Liver (tissue), 9 donors: ENCODE data around the gene ZBTB47. TPM values are rescaled to one million over a fixed set of nuclear protein-coding genes. Genes with fewer than 3 reads are reported as not detected.

Experiments
- DNase-seq: peaks from one replicate; pipeline ENCODE4 v3.0.0-alpha.2; 2017; ENCODE audit warnings: low spot score
- H3K27ac ChIP-seq, 2 donors: one replicate each; pipeline ENCODE4 v1.7.0; 2013; ENCODE audit warnings: inconsistent platforms in 2 of 2, low read length in 2 of 2, control low read depth in 1 of 2, low read depth in 1 of 2, mild to moderate bottlenecking in 1 of 2
- H3K27me3 ChIP-seq, 4 donors: one replicate each; pipeline versions ENCODE4 v1.6.1 to v1.7.0; 2013; ENCODE audit warnings: low read length in 3 of 4, inconsistent platforms in 1 of 4, mild to moderate bottlenecking in 1 of 4, moderate library complexity in 1 of 4; ENCODE audit not compliant: control insufficient read depth in 4 of 4, insufficient read depth in 4 of 4
- H3K36me3 ChIP-seq, 4 donors: one replicate each; pipeline versions ENCODE4 v1.6.1 to v1.7.0; 2013; ENCODE audit warnings: low read length in 3 of 4, mild to moderate bottlenecking in 3 of 4, low read depth in 1 of 4, moderate library complexity in 1 of 4; ENCODE audit not compliant: control insufficient read depth in 4 of 4, insufficient read depth in 3 of 4
- H3K4me1 ChIP-seq, 4 donors: one replicate each; pipeline versions ENCODE4 v1.6.1 to v1.7.0; 2013; ENCODE audit warnings: low read length in 3 of 4, mild to moderate bottlenecking in 3 of 4, moderate library complexity in 1 of 4; ENCODE audit not compliant: control insufficient read depth in 4 of 4, insufficient read depth in 4 of 4
- H3K4me3 ChIP-seq, 3 donors: one replicate each; pipeline versions ENCODE4 v1.6.1 to v1.7.0; 2013; ENCODE audit warnings: low read length in 3 of 3, control low read depth in 1 of 3, low read depth in 1 of 3, mild to moderate bottlenecking in 1 of 3
- H3K9ac ChIP-seq, 2 donors: one replicate each; pipeline ENCODE4 v1.7.0; 2013; ENCODE audit warnings: low read length in 2 of 2, mild to moderate bottlenecking in 2 of 2, moderate library complexity in 2 of 2, control low read depth in 1 of 2, low read depth in 1 of 2
- H3K9me3 ChIP-seq, 4 donors: one replicate each; pipeline versions ENCODE4 v1.6.1 to v1.7.0; 2013; ENCODE audit warnings: low read length in 3 of 4; ENCODE audit not compliant: control insufficient read depth in 4 of 4
- GABPA ChIP-seq, 2 donors: IDR thresholded peaks in 1 of 2; conservative IDR thresholded peaks in 1 of 2; 2 replicates each; pipeline ENCODE4 v1.6.1; 2016; ENCODE audit warnings: antibody characterized with exemption in 2 of 2, mild to moderate bottlenecking in 1 of 2, moderate library complexity in 1 of 2
- HNF4A ChIP-seq, 2 donors: conservative IDR thresholded peaks; 2 replicates each; pipeline ENCODE4 v1.6.1; 2016; ENCODE audit warnings: antibody characterized with exemption in 2 of 2, mild to moderate bottlenecking in 2 of 2
- HNF4G ChIP-seq: IDR thresholded peaks from 2 replicates; pipeline ENCODE4 v1.6.1; 2016; ENCODE audit warnings: antibody characterized with exemption
- JUND ChIP-seq, 2 donors: IDR thresholded peaks; 2 replicates each; pipeline ENCODE4 v1.6.1; 2016; ENCODE audit warnings: antibody characterized with exemption in 2 of 2
- NR2F2 ChIP-seq: IDR thresholded peaks from 2 replicates; pipeline ENCODE4 v1.6.1; 2016; ENCODE audit warnings: antibody characterized with exemption
- RXRA ChIP-seq, 2 donors: IDR thresholded peaks; 2 replicates each; pipeline ENCODE4 v1.6.1; 2017 to 2018; ENCODE audit warnings: antibody characterized with exemption in 2 of 2, mild to moderate bottlenecking in 1 of 2
- YY1 ChIP-seq: IDR thresholded peaks from 2 replicates; pipeline ENCODE4 v1.6.1; 2016; ENCODE audit warnings: antibody characterized with exemption, mild to moderate bottlenecking
- ZBTB33 ChIP-seq: IDR thresholded peaks from 2 replicates; pipeline ENCODE4 v1.6.1; 2016; ENCODE audit warnings: antibody characterized with exemption
- WGBS: extraction: QIAGEN DNeasy Blood & Tissue Kit; methylation state at CpG from one replicate; pipeline ENCODE4 v1.1.7; 2013; 5-methylcytosine and 5-hydroxymethylcytosine counted together
- polyA plus RNA-seq, 2 donors: library from polyadenylated mRNA; stranded (reverse) in 1 of 2; unstranded in 1 of 2; fragments of 200-250 nt in 1 of 2; fragments of >200 nt in 1 of 2; fragmentation: Nextera tagmentation in 1 of 2; extraction: Ambion mirVana in 1 of 2; gene quantifications; one replicate each; pipeline versions ENCODE4 v1.2.1 to v1.2.3, GENCODE V29; 2013 to 2015
- total RNA-seq, 2 donors: library from RNA; depleted of rRNA; stranded (reverse); fragments of >200 nt; gene quantifications; one replicate each; pipeline ENCODE4 v1.2.3, GENCODE V29; 2014
- TF ChIP-seq, protein P1 (sequence below): IDR thresholded peaks from 2 replicates; pipeline ENCODE4 v1.6.1; 2016; ENCODE audit warnings: antibody characterized with exemption, mild to moderate bottlenecking
- donor health status: healthy.
- donor health status: healthy.
- donor health status: healthy.
- donor health status: healthy.
- donor health status: healthy.

The ZBTB47 gene
- total and polyA plus RNA-seq, 4 donors = 0.42 to 7.4 (median 4.2) TPM

- TF ChIP-seq ZBTB33 (no peak), GABPA (IDR thresholded peaks at IDR 0.05 in 1 of 2, conservative IDR thresholded peaks at IDR 0.05 in 1 of 2) (no peak)
These were observed 34.5 kb downstream of the ZBTB47 start (continued) for GRCh38 chr3:42688016-42688415.

DNA sequence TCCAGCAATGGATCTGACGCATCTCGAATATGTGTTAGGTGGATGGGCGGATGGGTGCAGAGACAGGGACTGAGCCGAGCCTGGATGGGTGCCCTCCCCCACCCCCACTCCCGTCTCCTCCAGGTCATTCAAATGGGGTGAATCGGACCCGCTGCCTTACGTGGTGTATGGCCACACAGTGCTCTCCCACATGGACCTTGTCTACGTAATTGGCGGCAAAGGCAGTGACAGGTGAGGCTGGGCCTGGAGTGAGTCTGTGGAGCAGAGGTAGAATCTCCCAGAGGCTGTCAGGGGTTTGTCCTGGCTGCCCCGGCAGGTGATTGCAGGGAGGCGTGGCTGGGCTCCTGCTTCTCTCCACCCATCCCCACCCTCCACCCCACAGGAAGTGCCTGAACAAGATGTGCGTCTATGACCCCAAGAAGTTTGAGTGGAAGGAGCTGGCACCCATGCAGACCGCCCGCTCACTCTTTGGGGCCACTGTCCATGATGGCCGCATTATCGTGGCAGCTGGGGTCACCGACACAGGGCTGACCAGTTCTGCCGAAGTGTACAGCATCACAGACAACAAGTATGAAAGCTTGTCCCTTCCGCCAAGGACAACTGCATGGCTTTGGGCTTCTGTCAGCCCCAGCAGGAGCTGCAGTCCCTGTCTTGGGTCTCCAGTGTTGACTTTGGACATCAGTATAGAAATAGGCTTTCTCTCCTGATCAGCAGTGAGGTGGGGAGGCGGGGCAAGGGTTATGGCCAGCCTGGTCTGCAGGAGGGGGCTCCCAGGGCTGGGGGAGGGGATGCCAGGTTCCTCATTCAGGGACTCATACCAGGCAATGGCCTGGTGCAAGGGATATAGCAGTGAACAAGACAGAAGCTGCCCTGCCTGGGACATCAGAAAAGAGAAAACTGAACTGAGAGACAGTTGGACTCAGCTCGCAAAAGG, 35.3 kb downstream of the ZBTB47 start:
- no peak overlapping the region for H3K4me3 ChIP-seq
- DNase-seq = no peak
- no peak overlapping the region for H3K9ac ChIP-seq

DNA sequence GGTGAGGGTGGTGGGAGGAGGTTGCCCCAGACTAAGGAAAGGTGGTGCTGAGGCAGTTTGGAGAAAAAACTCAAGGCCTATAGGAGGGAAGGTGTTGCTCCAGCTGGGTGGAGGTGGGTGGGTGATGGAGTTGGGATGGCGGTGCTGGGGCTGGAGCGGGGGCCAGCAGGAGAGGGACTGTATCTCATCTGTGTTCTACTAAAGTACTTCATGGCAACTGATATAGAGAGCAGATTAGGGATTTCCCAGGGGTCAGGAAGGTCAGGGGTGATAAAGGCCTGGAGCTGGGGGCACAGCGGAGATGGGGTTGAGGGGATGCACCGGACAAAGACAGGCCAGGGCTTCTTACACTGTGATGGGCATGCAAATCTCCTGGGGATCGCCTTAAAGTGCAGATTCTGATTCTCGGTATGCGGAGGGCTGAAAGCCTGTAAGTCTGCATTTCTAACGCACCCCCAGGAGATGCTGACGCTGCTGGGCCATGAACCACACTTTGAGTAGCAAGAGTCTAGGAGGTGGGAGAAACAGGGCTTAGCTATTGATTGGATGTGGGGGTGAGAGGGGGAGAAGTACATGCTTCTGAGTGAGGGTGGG, 36.0 kb downstream of the ZBTB47 start:
- Histone ChIP-seq H3K4me1 (peaks cover 0 to 2% (median under 1%) of the 10 kb centered on the region in 4 donors), H3K36me3 (no peaks in the 10 kb centered on the region), H3K27ac (no peak overlapping the region), H3K9ac (no peak overlapping the region), H3K4me3 (no peak overlapping the region), H3K27me3 (no peaks in the 10 kb centered on the region), H3K9me3 (no peaks in the 10 kb centered on the region)
- WGBS = 72% methylated on average over 9 of the region's 9 CpGs
- no peak for DNase-seq
- TF ChIP-seq GABPA (IDR thresholded peaks at IDR 0.05 in 1 of 2, conservative IDR thresholded peaks at IDR 0.05 in 1 of 2) = no peak
- no peak for TF ChIP-seq YY1

More for the DNA sequence above, 35.3 kb downstream of the ZBTB47 start:
- Histone ChIP-seq H3K4me1 (peaks cover 0 to 2% (median under 1%) of the 10 kb centered on the region in 4 donors), H3K9me3 (no peaks in the 10 kb centered on the region), H3K27ac (no peak overlapping the region), H3K36me3 (no peaks in the 10 kb centered on the region), H3K27me3 (no peaks in the 10 kb centered on the region)
- 88% methylated on average over 22 of the region's 22 CpGs for WGBS
- TF ChIP-seq JUND (IDR thresholded peaks at IDR 0.05) = no peak

- H3K9ac ChIP-seq = no peak overlapping the region
- H3K9me3 ChIP-seq = no peaks in the 10 kb centered on the region
- H3K27me3 ChIP-seq = no peaks in the 10 kb centered on the region
- 72% methylated on average over 7 of the region's 7 CpGs for WGBS
- H3K27ac ChIP-seq = no peak overlapping the region
- no peak for TF ChIP-seq RXRA (IDR thresholded peaks at IDR 0.05)
- TF ChIP-seq HNF4A (conservative IDR thresholded peaks at IDR 0.05) = no peak
- TF ChIP-seq, protein P1, sequence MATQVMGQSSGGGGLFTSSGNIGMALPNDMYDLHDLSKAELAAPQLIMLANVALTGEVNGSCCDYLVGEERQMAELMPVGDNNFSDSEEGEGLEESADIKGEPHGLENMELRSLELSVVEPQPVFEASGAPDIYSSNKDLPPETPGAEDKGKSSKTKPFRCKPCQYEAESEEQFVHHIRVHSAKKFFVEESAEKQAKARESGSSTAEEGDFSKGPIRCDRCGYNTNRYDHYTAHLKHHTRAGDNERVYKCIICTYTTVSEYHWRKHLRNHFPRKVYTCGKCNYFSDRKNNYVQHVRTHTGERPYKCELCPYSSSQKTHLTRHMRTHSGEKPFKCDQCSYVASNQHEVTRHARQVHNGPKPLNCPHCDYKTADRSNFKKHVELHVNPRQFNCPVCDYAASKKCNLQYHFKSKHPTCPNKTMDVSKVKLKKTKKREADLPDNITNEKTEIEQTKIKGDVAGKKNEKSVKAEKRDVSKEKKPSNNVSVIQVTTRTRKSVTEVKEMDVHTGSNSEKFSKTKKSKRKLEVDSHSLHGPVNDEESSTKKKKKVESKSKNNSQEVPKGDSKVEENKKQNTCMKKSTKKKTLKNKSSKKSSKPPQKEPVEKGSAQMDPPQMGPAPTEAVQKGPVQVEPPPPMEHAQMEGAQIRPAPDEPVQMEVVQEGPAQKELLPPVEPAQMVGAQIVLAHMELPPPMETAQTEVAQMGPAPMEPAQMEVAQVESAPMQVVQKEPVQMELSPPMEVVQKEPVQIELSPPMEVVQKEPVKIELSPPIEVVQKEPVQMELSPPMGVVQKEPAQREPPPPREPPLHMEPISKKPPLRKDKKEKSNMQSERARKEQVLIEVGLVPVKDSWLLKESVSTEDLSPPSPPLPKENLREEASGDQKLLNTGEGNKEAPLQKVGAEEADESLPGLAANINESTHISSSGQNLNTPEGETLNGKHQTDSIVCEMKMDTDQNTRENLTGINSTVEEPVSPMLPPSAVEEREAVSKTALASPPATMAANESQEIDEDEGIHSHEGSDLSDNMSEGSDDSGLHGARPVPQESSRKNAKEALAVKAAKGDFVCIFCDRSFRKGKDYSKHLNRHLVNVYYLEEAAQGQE = no peak
- no peak for TF ChIP-seq HNF4G
- no peak for TF ChIP-seq NR2F2
- no peaks in the 10 kb centered on the region for H3K36me3 ChIP-seq
- peaks cover 0 to 2% (median under 1%) of the 10 kb centered on the region in 4 donors for H3K4me1 ChIP-seq
- H3K4me3 ChIP-seq = no peak overlapping the region
- DNase-seq = no peak
These were observed 36.7 kb downstream of the ZBTB47 start for GRCh38 chr3:42690191-42690590.
